ENCODE measurements around the gene LCOR. TPM values are rescaled to one million over a fixed set of nuclear protein-coding genes. Genes with fewer than 3 reads are reported as not detected.

Gene LCOR
- total and polyA plus RNA-seq, 2 of the 13 experiments (the other 11 are each of a cell fraction or from before 2014, with no cell fraction given), result 12.4 to 23.7 TPM

GRCh38 chr10:96833220-96834001, 1.3 kb downstream of the LCOR start (continued):
- no peak for TF ChIP-seq NR2F2 (IDR thresholded peaks at IDR 0.05; ENCODE audit: borderline replicate concordance, low read depth)
- no peak for TF ChIP-seq MLX (CRISPR knock-in tag; IDR thresholded peaks at IDR 0.05)
- TF ChIP-seq AGO1 (IDR thresholded peaks at IDR 0.05; ENCODE audit: low read depth, low read length, poor library complexity, severe bottlenecking), result peak; percentile 41
- no peak for TF ChIP-seq RFXAP (CRISPR knock-in tag; IDR thresholded peaks at IDR 0.05; ENCODE audit: borderline replicate concordance)
- TF ChIP-seq KDM5B (CRISPR knock-in tag; IDR thresholded peaks at IDR 0.05; ENCODE audit: borderline replicate concordance), result 0 out of 2 replicates have a peak, but pooled peaks have one; percentile 18
- TF ChIP-seq NRL (CRISPR knock-in tag; IDR thresholded peaks at IDR 0.05; ENCODE audit: borderline replicate concordance), result no peak
- TF ChIP-seq ZIK1 (CRISPR knock-in tag; IDR thresholded peaks at IDR 0.05; ENCODE audit: borderline replicate concordance, low read depth), result no peak
- TF ChIP-seq ZNF446 (CRISPR knock-in tag; IDR thresholded peaks at IDR 0.05), result no peak; the same call in 1 of the 2 replicates
- TF ChIP-seq, protein P1, sequence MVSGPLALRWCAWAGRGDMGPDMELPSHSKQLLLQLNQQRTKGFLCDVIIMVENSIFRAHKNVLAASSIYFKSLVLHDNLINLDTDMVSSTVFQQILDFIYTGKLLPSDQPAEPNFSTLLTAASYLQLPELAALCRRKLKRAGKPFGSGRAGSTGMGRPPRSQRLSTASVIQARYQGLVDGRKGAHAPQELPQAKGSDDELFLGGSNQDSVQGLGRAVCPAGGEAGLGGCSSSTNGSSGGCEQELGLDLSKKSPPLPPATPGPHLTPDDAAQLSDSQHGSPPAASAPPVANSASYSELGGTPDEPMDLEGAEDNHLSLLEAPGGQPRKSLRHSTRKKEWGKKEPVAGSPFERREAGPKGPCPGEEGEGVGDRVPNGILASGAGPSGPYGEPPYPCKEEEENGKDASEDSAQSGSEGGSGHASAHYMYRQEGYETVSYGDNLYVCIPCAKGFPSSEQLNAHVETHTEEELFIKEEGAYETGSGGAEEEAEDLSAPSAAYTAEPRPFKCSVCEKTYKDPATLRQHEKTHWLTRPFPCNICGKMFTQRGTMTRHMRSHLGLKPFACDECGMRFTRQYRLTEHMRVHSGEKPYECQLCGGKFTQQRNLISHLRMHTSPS (CRISPR knock-in tag; IDR thresholded peaks at IDR 0.05; ENCODE audit: low read depth), result no peak; the same call in 1 of the 2 replicates
- TF ChIP-seq IRF9 (CRISPR knock-in tag; IDR thresholded peaks at IDR 0.05; ENCODE audit: borderline replicate concordance), result no peak
- no peak for TF ChIP-seq ZSCAN31 (CRISPR knock-in tag; IDR thresholded peaks at IDR 0.05; ENCODE audit: low read depth)
- no peak for TF ChIP-seq JUNB (CRISPR knock-in tag; IDR thresholded peaks at IDR 0.05; ENCODE audit: borderline replicate concordance)
- TF ChIP-seq GRHL1 (CRISPR knock-in tag; conservative IDR thresholded peaks at IDR 0.05), result no peak
- TF ChIP-seq ZNF558 (CRISPR knock-in tag; IDR thresholded peaks at IDR 0.05; ENCODE audit: borderline replicate concordance), result no peak
- no peak for TF ChIP-seq ZNF350 (CRISPR knock-in tag; IDR thresholded peaks at IDR 0.05; ENCODE audit: borderline replicate concordance, low read depth)
- no peak for TF ChIP-seq KLF6 (CRISPR knock-in tag; IDR thresholded peaks at IDR 0.05)
- TF ChIP-seq ZNF484 (CRISPR knock-in tag; IDR thresholded peaks at IDR 0.05; ENCODE audit: borderline replicate concordance, low read depth), result no peak
- TF ChIP-seq, protein P2, sequence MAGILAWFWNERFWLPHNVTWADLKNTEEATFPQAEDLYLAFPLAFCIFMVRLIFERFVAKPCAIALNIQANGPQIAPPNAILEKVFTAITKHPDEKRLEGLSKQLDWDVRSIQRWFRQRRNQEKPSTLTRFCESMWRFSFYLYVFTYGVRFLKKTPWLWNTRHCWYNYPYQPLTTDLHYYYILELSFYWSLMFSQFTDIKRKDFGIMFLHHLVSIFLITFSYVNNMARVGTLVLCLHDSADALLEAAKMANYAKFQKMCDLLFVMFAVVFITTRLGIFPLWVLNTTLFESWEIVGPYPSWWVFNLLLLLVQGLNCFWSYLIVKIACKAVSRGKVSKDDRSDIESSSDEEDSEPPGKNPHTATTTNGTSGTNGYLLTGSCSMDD (CRISPR knock-in tag; IDR thresholded peaks at IDR 0.05), result no peak
- TF ChIP-seq, protein P3, sequence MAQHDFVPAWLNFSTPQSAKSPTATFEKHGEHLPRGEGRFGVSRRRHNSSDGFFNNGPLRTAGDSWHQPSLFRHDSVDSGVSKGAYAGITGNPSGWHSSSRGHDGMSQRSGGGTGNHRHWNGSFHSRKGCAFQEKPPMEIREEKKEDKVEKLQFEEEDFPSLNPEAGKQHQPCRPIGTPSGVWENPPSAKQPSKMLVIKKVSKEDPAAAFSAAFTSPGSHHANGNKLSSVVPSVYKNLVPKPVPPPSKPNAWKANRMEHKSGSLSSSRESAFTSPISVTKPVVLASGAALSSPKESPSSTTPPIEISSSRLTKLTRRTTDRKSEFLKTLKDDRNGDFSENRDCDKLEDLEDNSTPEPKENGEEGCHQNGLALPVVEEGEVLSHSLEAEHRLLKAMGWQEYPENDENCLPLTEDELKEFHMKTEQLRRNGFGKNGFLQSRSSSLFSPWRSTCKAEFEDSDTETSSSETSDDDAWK (CRISPR knock-in tag; IDR thresholded peaks at IDR 0.05), result no peak
